SK-N-SH (cell line): ENCODE data around the gene ZKSCAN2. TPM values are rescaled to one million over a fixed set of nuclear protein-coding genes. Genes with fewer than 3 reads are reported as not detected.

Experiments used
- CTCF ChIA-PET: fragments of 300-600, 350-600 bp; formaldehyde crosslinking; extraction: SDS; loops from one replicate; lab custom pipeline; 2021; lab: Yijun Ruan, JAX
- POLR2A ChIA-PET: fragments of 350-600 bp; sonication (Branson Sonifier 250); formaldehyde crosslinking; extraction: SDS; loops from one replicate; lab custom pipeline; 2020; ENCODE audit warnings: antibody characterized with exemption, inconsistent platforms; lab: Yijun Ruan, JAX
- DNase-seq: peaks from one replicate; pipeline ENCODE4 v3.0.0; 2012
- H2AFZ ChIP-seq: fragments of 200-600 bp; sonication (generic); 2 replicates; pipeline ENCODE4 v1.8.1; 2016; ENCODE audit warnings: antibody characterized with exemption, mild to moderate bottlenecking, low read depth
- H3F3A ChIP-seq: fragments of 200-600 bp; sonication (generic); replicated peaks from 2 replicates; pipeline ENCODE3; 2016; ENCODE audit warnings: antibody characterized with exemption, mild to moderate bottlenecking; ENCODE audit not compliant: insufficient read depth
- H3K27ac ChIP-seq, 2 experiments: fragments of 200-500 bp in 1 of 2; fragments of 200-600 bp in 1 of 2; sonication (Bioruptor generic) in 1 of 2; sonication (generic), shearing (Covaris generic) in 1 of 2; 2 replicates each; pipeline versions ENCODE4 v1.5.1 to v1.6.1; 2014 to 2016; ENCODE audit warnings: low read depth in 2 of 2, inconsistent platforms in 1 of 2, low read length in 1 of 2, mild to moderate bottlenecking in 1 of 2, mixed read lengths in 1 of 2
- H3K27me3 ChIP-seq: fragments of 200-600 bp; sonication (generic), shearing (Covaris generic); 2 replicates; pipeline ENCODE4 v1.6.1; 2016; ENCODE audit warnings: mixed run types; ENCODE audit not compliant: insufficient read depth
- H3K36me3 ChIP-seq, 2 experiments: fragments of 200-500 bp in 1 of 2; fragments of 200-600 bp in 1 of 2; sonication (Bioruptor generic) in 1 of 2; sonication (generic) in 1 of 2; replicated peaks in 1 of 2; 2 replicates each; pipeline versions ENCODE3 to v1.5.1; 2014 to 2016; ENCODE audit warnings: low read length in 1 of 2, mild to moderate bottlenecking in 1 of 2; ENCODE audit not compliant: insufficient read depth in 2 of 2, control insufficient read depth in 1 of 2
- H3K4me1 ChIP-seq, 2 experiments: fragments of 200-500 bp in 1 of 2; fragments of 200-600 bp in 1 of 2; sonication (Bioruptor generic) in 1 of 2; sonication (generic), shearing (Covaris generic) in 1 of 2; 2 replicates each; pipeline versions ENCODE4 v1.5.1 to v1.6.1; 2014 to 2016; ENCODE audit warnings: low read depth in 1 of 2, low read length in 1 of 2, mixed run types in 1 of 2; ENCODE audit not compliant: insufficient read depth in 2 of 2, control insufficient read depth in 1 of 2
- H3K4me2 ChIP-seq: fragments of 200-600 bp; sonication (generic), shearing (Covaris generic); 2 replicates; pipeline ENCODE4 v1.6.1; 2017; ENCODE audit warnings: mixed run types
- H3K4me3 ChIP-seq, 2 experiments: fragments of 200-500 bp in 1 of 2; fragments of 200-600 bp in 1 of 2; sonication (Bioruptor generic) in 1 of 2; sonication (generic), shearing (Covaris generic) in 1 of 2; 2 replicates each; pipeline versions ENCODE4 v1.5.1 to v1.8.1; 2014 to 2016; ENCODE audit warnings: low read depth in 2 of 2, inconsistent platforms in 1 of 2, low read length in 1 of 2, mild to moderate bottlenecking in 1 of 2, mixed read lengths in 1 of 2, moderate library complexity in 1 of 2
- H3K79me2 ChIP-seq: fragments of 200-600 bp; sonication (generic); 2 replicates; pipeline ENCODE4 v1.8.1; 2017; ENCODE audit warnings: mild to moderate bottlenecking; ENCODE audit not compliant: insufficient read depth
- H3K9ac ChIP-seq: fragments of 200-600 bp; sonication (generic); 2 replicates; pipeline ENCODE4 v1.6.1; 2017; ENCODE audit warnings: mixed run types
- H3K9me2 ChIP-seq: fragments of 200-600 bp; sonication (generic); 2 replicates; pipeline ENCODE4 v1.6.1; 2017; ENCODE audit warnings: mixed run types
- H3K9me3 ChIP-seq: fragments of 200-600 bp; sonication (generic); 2 replicates; pipeline ENCODE4 v1.6.1; 2017; ENCODE audit warnings: mixed run types, mild to moderate bottlenecking, moderate library complexity
- H4K20me1 ChIP-seq: fragments of 200-600 bp; sonication (generic); 2 replicates; pipeline ENCODE4 v1.6.1; 2017; ENCODE audit warnings: mild to moderate bottlenecking, mixed run types; ENCODE audit not compliant: insufficient read depth
- CHD2 ChIP-seq: fragments of 150-350 bp; IDR thresholded peaks from 2 replicates; pipeline ENCODE4 v1.6.1; 2018; ENCODE audit warnings: low read length; ENCODE audit not compliant: partially characterized antibody
- CTCF ChIP-seq: fragments of 200-600 bp; sonication (generic); IDR thresholded peaks from 2 replicates; pipeline ENCODE4 v1.6.1; 2017; ENCODE audit warnings: antibody characterized with exemption, mild to moderate bottlenecking, moderate library complexity
- ELF1 ChIP-seq: IDR thresholded peaks from 2 replicates; pipeline ENCODE4 v1.4.0; 2012
- EP300 ChIP-seq, 2 experiments: IDR thresholded peaks; 2 replicates each; pipeline versions ENCODE4 v1.4.0 to v1.6.1; 2012; ENCODE audit warnings: borderline replicate concordance in 1 of 2, low read depth in 1 of 2, low read length in 1 of 2
- FOXJ3 ChIP-seq: sonication (generic); formaldehyde crosslinking; IDR thresholded peaks from 2 replicates; pipeline ENCODE4 v1.5.1; 2020; ENCODE audit warnings: mild to moderate bottlenecking, missing genetic modification reagents
- IRF3 ChIP-seq: fragments of 150-350 bp; IDR thresholded peaks from 2 replicates; pipeline ENCODE4 v1.6.1; 2016; ENCODE audit warnings: mild to moderate bottlenecking, low read depth, low read length
- JUND ChIP-seq: IDR thresholded peaks from 2 replicates; pipeline ENCODE4 v1.4.0; 2012
- MEF2A ChIP-seq: IDR thresholded peaks from 2 replicates; pipeline ENCODE4 v1.4.0; 2012; ENCODE audit warnings: low read depth, borderline replicate concordance
- NFIC ChIP-seq: IDR thresholded peaks from 2 replicates; pipeline ENCODE4 v1.4.0; 2012; ENCODE audit warnings: borderline replicate concordance
- POLR2AphosphoS5 ChIP-seq: IDR thresholded peaks from 2 replicates; pipeline ENCODE4 v1.6.1; 2012; ENCODE audit warnings: low read depth, low read length
- RCOR1 ChIP-seq: fragments of 150-350 bp; IDR thresholded peaks from 2 replicates; pipeline ENCODE4 v1.6.1; 2017; ENCODE audit warnings: antibody characterized with exemption, low read length
- RFX5 ChIP-seq: IDR thresholded peaks from 2 replicates; pipeline ENCODE4 v1.6.1; 2012; ENCODE audit warnings: mild to moderate bottlenecking, improper control_type of control experiment, low read length
- TCF12 ChIP-seq: IDR thresholded peaks from 2 replicates; pipeline ENCODE4 v1.4.0; 2012
- WGBS: methylation state at CpG from one replicate; pipeline ENCODE4 v1.1.6; 2017; ENCODE audit warnings: low lambda C conversion rate; 5-methylcytosine and 5-hydroxymethylcytosine counted together
- polyA plus RNA-seq, 3 experiments: library from polyadenylated mRNA; depleted of rRNA; stranded (reverse); fragments of >200 nt; gene quantifications; 2 replicates each; pipeline ENCODE4 v1.2.3, GENCODE V29; 2012
- TF ChIP-seq, protein P1 (sequence below): IDR thresholded peaks from 2 replicates; pipeline ENCODE4; 2012
- TF ChIP-seq, protein P2 (sequence below): IDR thresholded peaks from 2 replicates; pipeline ENCODE4 v1.6.1; 2012; ENCODE audit warnings: mild to moderate bottlenecking, low read depth, low read length, moderate library complexity

Gene ZKSCAN2
- polyA plus RNA-seq, 1 of the 3 experiments (the other 2 are of a cell fraction), result 1.6 TPM

DNA sequence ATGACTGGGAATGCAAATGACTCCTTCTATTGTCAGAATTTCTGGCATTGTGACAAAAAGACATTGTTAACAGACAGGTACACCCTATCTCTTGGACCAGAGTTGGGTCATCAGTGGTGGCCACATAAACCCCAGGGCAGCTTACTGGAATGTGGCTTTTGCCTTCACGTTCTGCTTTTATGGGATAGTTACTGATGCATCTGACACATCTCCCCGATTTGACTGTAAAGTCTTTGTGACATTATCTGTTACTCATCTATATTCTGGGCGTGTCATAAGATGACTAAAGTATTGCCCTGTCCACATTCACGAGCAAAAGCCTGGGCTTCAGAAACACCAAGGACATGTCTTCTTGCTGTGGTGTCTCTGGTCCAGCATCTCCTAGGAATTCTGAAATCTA, 59.6 kb downstream of the ZKSCAN2 start:
- Histone ChIP-seq H3K9me3 (no peaks in the 10 kb centered on the region), H2AFZ (no peak overlapping the region), H3K79me2 (no peaks in the 10 kb centered on the region), H3K4me2 (no peak overlapping the region), H3K27me3 (no peaks in the 10 kb centered on the region), H3K4me3 (no peak overlapping the region), H3K4me1 (no peaks in the 10 kb centered on the region), H3K9ac (no peak overlapping the region), H3K27ac (no peak overlapping the region), H3K36me3 (no peaks in the 10 kb centered on the region), H3K9me2 (no peaks in the 10 kb centered on the region), H4K20me1 (no peaks in the 10 kb centered on the region), H3F3A (peaks cover 7% of the 10 kb centered on the region)
- no peak for DNase-seq
- TF ChIP-seq, protein P1, sequence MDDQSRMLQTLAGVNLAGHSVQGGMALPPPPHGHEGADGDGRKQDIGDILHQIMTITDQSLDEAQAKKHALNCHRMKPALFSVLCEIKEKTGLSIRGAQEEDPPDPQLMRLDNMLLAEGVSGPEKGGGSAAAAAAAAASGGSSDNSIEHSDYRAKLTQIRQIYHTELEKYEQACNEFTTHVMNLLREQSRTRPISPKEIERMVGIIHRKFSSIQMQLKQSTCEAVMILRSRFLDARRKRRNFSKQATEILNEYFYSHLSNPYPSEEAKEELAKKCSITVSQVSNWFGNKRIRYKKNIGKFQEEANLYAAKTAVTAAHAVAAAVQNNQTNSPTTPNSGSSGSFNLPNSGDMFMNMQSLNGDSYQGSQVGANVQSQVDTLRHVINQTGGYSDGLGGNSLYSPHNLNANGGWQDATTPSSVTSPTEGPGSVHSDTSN, result peak; percentile 62
- 0 out of 4 replicates have a peak, but pooled peaks of 1 of the 2 experiments have one; percentile 10 for TF ChIP-seq EP300 (IDR thresholded peaks at IDR 0.05; ENCODE audit: borderline replicate concordance in 1 of 2, low read depth in 1 of 2, low read length in 1 of 2)
- TF ChIP-seq, protein P2, sequence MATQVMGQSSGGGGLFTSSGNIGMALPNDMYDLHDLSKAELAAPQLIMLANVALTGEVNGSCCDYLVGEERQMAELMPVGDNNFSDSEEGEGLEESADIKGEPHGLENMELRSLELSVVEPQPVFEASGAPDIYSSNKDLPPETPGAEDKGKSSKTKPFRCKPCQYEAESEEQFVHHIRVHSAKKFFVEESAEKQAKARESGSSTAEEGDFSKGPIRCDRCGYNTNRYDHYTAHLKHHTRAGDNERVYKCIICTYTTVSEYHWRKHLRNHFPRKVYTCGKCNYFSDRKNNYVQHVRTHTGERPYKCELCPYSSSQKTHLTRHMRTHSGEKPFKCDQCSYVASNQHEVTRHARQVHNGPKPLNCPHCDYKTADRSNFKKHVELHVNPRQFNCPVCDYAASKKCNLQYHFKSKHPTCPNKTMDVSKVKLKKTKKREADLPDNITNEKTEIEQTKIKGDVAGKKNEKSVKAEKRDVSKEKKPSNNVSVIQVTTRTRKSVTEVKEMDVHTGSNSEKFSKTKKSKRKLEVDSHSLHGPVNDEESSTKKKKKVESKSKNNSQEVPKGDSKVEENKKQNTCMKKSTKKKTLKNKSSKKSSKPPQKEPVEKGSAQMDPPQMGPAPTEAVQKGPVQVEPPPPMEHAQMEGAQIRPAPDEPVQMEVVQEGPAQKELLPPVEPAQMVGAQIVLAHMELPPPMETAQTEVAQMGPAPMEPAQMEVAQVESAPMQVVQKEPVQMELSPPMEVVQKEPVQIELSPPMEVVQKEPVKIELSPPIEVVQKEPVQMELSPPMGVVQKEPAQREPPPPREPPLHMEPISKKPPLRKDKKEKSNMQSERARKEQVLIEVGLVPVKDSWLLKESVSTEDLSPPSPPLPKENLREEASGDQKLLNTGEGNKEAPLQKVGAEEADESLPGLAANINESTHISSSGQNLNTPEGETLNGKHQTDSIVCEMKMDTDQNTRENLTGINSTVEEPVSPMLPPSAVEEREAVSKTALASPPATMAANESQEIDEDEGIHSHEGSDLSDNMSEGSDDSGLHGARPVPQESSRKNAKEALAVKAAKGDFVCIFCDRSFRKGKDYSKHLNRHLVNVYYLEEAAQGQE, result no peak
- TF ChIP-seq TCF12, result 0 out of 2 replicates have a peak, but pooled peaks have one; percentile 15
- TF ChIP-seq POLR2AphosphoS5, result no peak
- WGBS, result 17% methylated on average over 4 of the region's 4 CpGs
- POLR2A ChIA-PET, result no interaction called here
- CTCF ChIA-PET, result interaction anchor here (1.2 to 1.3 kb wide), 2 partner anchors 27 to 32 kb away, joined by 3 to 6 read pairs; no protein-coding TSS in a partner anchor

- no peaks in the 10 kb centered on the region for H4K20me1 ChIP-seq
- no peaks in the 10 kb centered on the region for H3K79me2 ChIP-seq
- H3K4me2 ChIP-seq, result no peak overlapping the region
- POLR2A ChIA-PET, result no interaction called here
- peaks cover 7% of the 10 kb centered on the region for H3F3A ChIP-seq
- CTCF ChIA-PET, result no interaction called here
- no peak overlapping the region for H3K27ac ChIP-seq
- no peaks in the 10 kb centered on the region for H3K9me2 ChIP-seq
- H3K27me3 ChIP-seq, result no peaks in the 10 kb centered on the region
- no peak for DNase-seq
- no peak overlapping the region for H3K9ac ChIP-seq
- H2AFZ ChIP-seq, result no peak overlapping the region
- H3K4me1 ChIP-seq, result no peaks in the 10 kb centered on the region
- no peaks in the 10 kb centered on the region for H3K36me3 ChIP-seq
- H3K9me3 ChIP-seq, result no peaks in the 10 kb centered on the region
- no peak overlapping the region for H3K4me3 ChIP-seq
- WGBS, result 86% methylated on average over 7 of the region's 7 CpGs
- TF ChIP-seq IRF3 (no peak), MEF2A (no peak), RFX5 (no peak), FOXJ3 (CRISPR knock-in tag) (no peak), NFIC (no peak), RCOR1 (no peak), CTCF (no peak), TCF12 (no peak), CHD2 (no peak), JUND (no peak), ELF1 (no peak)
- TF ChIP-seq, protein P2, result no peak
Observed at GRCh38 chr16:25194273-25194878, 63.3 kb downstream of the ZKSCAN2 start.
